Activated T-cell treated with anti-CD3 and anti-CD28 coated beads for 24 hours (primary cell): ENCODE data around the gene LCN2.
"Not testable (repeated sequence)": the region's sequence is repeated elsewhere in the genome, so short reads cannot be mapped to it uniquely, and the experiment has no call there.

Source experiments
- DNase-seq: peaks from one replicate; pipeline ENCODE4 v3.0.0-alpha.2; 2020; ENCODE audit warnings: low read depth

LCN2 gene

DNA sequence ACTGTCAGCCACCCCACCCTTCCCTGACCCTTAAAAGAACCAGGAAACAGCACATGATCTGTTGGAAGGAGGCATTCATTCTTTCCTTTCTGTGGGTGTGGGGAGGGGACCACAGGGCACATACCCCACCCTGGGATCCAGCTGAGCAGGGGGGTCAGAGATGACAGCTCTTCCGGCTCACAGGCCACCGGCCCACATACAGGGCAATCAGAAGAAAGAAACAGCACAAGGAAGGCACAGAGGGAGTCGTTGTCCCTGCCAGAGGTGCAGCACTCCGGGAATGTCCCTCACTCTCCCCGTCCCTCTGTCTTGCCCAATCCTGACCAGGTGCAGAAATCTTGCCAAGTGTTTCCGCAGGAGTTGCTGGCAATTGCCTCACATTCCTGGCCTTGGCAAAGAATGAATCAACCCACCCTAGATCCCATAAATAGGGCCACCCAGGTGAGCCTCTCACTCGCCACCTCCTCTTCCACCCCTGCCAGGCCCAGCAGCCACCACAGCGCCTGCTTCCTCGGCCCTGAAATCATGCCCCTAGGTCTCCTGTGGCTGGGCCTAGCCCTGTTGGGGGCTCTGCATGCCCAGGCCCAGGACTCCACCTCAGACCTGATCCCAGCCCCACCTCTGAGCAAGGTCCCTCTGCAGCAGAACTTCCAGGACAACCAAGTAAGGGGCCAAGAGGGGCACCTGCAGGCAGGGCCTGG lies at the start of gene LCN2:
TSS of gene LCN2 (plus strand) at position 453 of the 701 bp plus-strand sequence. CDS start at position 526, 73 bp downstream.
- DNase-seq, result no peak

DNA sequence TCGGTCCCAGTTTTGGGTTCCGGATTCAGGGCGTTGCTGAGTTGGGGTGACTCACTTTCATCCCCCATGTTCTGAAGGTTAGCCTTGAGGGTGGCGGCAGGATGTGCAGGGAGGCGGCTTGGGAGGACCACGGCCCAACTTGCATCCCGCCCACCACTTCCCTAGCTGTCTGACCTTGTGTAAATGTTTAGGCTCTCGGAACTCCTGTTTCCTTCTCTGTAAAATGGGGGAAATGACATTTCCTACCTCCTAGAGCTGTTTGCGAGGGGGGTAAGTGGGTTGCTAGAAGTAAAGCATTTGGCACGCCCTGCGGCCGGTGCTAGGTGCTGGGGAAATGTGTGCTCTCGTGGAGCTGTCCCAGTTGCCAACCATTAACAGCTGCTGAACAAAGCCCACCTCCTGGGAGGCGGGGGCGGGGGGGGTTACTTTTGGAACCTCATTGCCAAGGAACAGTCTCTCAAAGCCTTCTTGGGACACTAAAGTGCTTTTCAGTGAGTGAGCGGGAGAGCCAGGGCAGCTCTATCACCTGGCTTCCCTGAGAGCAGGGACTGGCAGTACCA lies 49.2 kb upstream of the LCN2 start:
- no peak for DNase-seq

DNA sequence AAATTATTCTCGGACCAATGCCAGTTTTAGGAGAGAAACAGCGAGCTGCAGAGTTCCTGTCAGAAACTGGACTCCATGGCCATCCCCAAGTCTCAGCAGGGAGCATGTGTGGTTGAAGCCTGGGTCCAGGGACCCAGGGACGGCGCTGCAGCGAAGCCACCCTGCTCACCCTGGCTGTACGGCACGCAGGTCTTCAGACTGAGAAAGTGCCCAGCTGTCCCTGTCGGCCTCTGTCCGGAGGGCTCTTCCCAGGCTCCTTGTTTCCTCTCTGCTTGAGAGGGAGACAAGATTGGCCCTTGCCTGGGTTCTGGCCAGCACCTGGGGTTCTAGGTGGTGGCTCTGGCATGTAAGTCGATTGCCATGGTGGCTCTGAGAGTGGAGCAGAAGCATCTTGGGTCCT lies 48.7 kb upstream of the LCN2 start:
- no peak for DNase-seq

DNA sequence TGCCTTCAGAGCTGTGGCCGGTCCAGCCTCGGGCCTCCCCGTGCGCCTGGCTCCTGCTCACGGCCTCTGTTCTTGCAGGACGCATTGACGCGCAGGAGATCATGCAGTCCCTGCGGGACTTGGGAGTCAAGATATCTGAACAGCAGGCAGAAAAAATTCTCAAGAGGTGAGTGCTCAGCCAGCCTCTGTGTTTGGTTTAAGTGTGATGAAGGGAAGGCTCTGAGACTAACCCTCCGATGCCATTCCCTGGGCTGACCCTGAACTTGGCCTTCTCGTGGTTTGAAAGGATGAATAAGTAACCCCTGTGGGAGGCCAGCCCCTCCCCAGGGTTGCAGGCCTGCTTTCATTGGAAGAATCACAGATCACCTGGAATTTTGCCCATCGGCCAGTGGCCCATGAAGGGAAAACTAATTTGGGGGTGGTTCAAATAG lies 48.0 kb upstream of the LCN2 start:
- DNase-seq, result no peak

DNA sequence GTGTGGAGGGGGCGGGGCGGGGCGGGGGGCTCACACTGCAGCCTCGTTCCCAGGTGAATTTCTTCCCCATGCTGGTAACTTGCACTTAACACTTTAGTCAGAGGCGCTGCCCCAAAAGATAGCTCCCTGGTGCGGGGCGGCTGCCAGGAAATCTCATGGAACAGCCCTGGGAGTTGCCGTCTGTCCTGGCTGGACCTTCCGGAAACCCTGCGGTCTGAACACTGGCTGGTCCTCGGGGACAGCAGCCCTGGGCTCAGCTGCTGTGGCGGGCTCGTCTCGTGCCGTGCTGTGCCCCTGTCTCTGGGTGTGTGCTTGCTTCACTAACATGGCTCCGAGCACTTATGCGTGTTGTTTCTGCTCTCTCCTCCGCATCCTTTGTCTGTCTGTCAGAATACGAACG lies 47.6 kb upstream of the LCN2 start:
- DNase-seq, result no peak

DNA sequence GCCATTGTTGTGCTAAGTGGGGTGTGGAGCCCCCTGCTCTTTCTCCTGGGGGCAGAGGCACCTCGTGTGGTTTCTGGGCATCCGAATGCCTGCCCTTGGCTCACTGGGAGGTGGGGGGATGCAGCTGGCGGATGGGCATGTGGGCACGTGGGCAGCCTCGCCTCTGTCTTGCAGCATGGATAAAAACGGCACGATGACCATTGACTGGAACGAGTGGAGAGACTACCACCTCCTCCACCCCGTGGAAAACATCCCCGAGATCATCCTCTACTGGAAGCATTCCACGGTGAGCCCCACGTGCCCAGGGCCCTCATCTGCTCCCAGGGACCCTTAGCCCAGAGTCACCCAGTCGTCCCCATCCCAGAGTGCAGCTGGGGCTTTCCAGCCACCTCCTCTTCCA lies 47.1 kb upstream of the LCN2 start:
- no peak for DNase-seq

DNA sequence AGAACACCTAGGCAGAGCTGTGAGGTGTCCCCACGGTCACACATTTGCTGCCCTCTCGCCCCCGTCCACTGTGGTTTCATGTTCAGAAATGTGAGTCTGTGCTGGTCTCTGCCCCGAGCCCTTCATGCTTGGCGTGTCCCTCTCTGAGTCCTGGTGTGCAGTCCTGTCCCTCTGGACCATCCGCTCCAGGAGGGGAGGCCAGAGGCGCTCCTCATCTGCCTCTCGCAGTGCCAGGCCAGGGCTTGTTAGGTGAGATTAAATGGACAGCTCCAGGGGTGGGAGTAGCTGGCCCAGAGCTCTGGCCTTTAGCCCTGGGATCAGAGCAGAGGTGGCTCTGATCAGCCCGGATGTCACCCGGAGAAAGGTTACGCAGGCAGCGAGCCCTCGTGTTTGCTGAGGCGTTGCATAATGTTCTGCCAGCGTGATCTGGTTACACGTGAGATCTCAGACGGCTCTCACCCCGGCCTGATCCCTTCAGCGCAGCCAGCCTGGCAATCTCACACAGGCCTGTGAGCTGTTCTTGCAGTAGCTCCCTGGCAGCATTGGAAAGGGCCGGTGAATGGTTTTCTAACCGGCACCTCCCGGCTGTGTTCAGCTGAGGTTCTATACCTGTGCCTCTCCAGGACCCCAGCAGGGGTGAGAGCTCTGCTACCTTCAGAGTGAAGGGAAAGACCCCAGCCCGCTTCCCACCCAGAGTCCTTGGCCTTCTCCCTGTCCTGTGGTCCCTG lies 46.2 kb upstream of the LCN2 start:
- DNase-seq, result no peak

DNA sequence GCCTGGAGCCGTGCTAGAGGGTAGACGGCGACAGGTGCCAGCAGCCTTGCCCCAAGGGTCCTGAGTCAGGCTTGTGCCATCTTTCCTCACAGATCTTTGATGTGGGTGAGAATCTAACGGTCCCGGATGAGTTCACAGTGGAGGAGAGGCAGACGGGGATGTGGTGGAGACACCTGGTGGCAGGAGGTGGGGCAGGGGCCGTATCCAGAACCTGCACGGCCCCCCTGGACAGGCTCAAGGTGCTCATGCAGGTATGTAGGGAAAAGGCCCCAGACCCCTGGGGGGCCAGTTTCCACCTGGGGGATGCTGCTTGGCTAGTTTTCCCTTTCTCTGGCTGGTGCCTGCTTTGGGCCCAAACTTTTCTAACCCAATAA lies 45.7 kb upstream of the LCN2 start:
- DNase-seq, result no peak

DNA sequence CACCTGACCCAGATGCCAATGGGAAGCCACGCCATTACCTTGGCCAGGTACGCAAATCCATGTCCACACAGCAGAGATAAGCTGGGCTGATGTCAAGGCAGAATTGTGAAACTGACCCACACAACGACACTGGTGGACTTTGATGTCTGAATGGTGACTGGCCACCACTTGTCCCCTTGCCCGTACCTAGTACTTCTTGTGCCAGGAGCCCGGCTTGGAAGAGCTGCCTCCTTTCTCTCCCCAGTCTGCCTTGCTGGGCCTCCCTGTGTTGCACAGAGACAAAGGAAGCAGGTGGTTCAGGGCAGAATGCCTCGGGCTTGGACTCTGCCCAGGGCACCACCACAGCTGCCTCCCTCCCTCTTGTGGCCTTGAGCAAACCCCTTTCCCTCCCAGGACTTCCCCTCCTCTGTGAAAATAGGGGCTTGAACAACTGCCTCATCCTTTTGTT lies 45.1 kb upstream of the LCN2 start:
- DNase-seq, result no peak

DNA sequence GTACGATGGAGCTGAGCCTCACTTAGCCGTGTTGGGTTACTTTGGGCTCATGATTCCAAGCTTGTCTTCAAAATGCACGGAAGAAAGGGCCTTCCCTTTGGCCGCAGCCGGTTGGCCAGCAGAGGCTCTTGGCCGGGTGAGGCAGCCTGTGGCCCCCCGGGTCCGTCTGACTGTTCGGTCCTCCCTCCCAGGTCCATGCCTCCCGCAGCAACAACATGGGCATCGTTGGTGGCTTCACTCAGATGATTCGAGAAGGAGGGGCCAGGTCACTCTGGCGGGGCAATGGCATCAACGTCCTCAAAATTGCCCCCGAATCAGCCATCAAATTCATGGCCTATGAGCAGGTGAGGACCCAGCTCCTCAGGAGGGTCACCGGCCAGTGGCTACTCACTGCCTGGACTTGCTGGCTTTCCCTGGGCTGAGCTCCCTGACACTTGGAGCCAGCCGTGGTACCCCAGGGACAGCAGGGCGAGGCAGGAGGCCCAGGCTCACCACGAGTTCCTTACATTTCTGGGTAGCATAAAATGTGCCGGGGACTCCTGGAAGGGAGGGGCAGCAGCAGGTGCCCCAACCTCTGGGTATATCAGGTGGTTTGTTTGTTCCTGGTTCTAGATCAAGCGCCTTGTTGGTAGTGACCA lies 43.6 kb upstream of the LCN2 start:
- DNase-seq, result no peak

DNA sequence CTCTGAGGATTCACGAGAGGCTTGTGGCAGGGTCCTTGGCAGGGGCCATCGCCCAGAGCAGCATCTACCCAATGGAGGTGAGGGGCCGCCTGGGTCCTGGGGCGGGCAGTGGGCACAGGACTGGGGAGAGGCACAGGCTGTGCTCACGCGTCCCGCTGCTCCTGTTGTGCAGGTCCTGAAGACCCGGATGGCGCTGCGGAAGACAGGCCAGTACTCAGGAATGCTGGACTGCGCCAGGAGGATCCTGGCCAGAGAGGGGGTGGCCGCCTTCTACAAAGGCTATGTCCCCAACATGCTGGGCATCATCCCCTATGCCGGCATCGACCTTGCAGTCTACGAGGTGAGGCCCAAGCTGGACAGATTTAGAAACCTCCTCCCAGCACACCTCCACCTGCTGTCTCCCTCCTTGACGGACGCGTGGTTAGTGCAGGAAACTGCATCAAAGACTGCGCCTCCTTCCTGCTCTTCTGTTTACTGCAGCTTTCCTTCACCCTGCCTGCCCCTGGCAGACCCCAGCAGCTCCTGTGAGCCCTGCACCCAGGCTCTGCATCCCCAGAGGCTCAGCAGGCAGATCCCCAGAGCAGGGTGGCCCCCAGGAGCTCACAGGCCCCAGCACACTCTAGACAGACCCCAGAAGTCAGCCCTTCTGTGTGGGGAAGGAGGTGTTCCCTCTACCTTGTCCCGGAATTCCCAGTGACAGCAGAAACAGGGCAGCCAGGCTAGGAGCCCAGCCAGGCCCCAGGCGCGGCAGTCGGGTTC lies 42.9 kb upstream of the LCN2 start:
- DNase-seq, result no peak

DNA sequence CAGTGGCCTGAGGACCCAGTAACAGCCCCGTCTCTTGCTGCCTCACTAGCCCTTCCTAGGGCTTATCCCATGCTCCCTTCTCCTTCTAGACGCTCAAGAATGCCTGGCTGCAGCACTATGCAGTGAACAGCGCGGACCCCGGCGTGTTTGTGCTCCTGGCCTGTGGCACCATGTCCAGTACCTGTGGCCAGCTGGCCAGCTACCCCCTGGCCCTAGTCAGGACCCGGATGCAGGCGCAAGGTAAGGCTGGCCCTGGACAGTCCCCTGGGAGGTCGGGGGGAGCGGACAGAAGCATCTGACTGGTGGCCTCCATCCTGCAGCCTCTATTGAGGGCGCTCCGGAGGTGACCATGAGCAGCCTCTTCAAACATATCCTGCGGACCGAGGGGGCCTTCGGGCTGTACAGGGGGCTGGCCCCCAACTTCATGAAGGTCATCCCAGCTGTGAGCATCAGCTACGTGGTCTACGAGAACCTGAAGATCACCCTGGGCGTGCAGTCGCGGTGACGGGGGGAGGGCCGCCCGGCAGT lies 42.2 kb upstream of the LCN2 start:
- DNase-seq, result no peak

DNA sequence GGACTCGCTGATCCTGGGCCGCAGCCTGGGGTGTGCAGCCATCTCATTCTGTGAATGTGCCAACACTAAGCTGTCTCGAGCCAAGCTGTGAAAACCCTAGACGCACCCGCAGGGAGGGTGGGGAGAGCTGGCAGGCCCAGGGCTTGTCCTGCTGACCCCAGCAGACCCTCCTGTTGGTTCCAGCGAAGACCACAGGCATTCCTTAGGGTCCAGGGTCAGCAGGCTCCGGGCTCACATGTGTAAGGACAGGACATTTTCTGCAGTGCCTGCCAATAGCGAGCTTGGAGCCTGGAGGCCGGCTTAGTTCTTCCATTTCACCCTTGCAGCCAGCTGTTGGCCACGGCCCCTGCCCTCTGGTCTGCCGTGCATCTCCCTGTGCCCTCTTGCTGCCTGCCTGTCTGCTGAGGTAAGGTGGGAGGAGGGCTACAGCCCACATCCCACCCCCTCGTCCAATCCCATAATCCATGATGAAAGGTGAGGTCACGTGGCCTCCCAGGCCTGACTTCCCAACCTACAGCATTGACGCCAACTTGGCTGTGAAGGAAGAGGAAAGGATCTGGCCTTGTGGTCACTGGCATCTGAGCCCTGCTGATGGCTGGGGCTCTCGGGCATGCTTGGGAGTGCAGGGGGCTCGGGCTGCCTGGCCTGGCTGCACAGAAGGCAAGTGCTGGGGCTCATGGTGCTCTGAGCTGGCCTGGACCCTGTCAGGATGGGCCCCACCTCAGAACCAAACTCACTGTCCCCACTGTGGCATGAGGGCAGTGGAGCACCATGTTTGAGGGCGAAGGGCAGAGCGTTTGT lies 41.6 kb upstream of the LCN2 start:
- no peak for DNase-seq

DNA sequence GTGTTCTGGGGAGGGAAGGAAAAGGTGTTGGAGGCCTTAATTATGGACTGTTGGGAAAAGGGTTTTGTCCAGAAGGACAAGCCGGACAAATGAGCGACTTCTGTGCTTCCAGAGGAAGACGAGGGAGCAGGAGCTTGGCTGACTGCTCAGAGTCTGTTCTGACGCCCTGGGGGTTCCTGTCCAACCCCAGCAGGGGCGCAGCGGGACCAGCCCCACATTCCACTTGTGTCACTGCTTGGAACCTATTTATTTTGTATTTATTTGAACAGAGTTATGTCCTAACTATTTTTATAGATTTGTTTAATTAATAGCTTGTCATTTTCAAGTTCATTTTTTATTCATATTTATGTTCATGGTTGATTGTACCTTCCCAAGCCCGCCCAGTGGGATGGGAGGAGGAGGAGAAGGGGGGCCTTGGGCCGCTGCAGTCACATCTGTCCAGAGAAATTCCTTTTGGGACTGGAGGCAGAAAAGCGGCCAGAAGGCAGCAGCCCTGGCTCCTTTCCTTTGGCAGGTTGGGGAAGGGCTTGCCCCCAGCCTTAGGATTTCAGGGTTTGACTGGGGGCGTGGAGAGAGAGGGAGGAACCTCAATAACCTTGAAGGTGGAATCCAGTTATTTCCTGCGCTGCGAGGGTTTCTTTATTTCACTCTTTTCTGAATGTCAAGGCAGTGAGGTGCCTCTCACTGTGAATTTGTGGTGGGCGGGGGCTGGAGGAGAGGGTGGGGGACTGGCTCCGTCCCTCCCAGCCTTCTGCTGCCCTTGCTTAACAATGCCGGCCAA lies 40.8 kb upstream of the LCN2 start:
- DNase-seq, result no peak

DNA sequence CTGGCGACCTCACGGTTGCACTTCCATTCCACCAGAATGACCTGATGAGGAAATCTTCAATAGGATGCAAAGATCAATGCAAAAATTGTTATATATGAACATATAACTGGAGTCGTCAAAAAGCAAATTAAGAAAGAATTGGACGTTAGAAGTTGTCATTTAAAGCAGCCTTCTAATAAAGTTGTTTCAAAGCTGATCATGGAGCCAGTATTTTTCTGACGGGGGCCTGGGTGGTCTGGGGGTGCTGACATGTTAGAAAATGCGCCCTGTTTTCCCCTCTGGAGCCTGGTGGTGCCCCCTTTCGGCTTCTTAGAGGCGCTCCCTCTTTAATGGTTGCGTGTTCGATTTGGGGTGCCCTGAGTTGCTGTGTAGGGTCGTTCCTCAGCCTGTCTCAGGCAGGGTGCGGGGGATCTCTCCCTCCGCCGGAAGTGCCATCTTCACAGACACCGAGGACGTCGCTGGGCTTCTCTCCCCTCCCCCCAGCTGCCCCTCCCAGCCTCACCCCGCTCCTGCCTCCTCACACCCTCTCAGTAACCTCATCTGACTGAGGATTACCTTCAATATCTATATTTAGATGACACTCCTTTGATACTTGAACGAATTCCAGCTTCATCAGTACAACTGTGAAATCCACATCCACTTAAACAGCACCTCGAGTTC lies 40.1 kb upstream of the LCN2 start:
- no peak for DNase-seq

DNA sequence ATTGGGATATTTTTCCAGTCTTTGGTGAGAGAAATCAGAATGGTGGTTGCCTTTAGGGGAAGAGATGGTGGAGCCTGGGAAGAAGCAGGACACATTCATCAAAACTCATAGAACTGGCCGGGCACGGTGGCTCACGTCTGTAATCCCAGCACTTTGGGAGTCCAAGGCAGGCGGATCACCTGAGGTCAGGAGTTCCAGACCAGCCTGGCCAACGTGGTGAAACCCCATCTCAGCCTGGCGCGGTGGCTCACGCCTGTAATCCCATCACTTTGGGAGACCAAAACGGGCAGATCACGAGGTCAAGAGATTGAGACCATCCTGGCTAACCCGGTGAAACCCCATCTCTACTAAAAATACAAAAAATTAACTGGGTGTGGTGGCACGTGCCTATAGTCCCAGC lies 37.5 kb upstream of the LCN2 start:
- DNase-seq, result not testable (repeated sequence)

DNA sequence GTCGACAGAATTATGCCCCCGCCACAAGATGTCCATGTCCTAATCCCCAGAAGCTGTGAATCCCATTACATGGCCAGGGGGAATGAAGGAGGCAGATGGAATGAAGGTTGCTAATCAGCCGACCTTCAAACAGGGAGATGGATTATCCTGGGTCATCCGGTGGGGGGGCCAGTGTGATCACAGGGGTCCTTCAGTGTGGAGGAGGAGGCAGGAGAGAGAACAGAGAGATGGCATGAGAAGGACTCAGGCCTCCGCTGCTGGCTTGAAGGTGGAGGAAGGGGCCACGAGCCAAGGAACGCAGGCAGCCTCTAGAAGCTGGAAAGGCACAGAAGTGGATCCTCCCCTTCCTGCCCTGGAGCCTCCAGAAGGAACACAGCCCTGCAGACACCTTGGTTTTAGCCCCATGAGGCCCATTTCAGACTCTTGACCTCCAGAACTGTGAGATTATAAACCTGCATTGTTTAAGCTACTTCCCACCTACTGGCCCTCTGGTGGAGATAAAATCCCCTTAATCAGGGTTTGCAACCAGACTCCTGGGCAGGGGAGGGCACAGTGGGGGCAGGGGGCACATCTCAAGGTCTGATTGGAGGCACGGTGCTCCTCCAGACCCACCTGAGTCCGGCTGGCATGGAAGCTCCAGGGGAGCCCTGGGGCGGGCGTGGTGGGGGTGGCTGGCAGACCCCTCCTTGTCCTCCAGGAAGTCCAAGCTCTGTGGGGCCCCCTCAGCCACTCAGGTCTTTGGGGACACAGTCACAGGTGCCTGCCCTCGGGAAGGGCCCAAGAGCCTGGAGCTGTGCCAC lies 35.5 kb upstream of the LCN2 start:
- DNase-seq, result no peak

DNA sequence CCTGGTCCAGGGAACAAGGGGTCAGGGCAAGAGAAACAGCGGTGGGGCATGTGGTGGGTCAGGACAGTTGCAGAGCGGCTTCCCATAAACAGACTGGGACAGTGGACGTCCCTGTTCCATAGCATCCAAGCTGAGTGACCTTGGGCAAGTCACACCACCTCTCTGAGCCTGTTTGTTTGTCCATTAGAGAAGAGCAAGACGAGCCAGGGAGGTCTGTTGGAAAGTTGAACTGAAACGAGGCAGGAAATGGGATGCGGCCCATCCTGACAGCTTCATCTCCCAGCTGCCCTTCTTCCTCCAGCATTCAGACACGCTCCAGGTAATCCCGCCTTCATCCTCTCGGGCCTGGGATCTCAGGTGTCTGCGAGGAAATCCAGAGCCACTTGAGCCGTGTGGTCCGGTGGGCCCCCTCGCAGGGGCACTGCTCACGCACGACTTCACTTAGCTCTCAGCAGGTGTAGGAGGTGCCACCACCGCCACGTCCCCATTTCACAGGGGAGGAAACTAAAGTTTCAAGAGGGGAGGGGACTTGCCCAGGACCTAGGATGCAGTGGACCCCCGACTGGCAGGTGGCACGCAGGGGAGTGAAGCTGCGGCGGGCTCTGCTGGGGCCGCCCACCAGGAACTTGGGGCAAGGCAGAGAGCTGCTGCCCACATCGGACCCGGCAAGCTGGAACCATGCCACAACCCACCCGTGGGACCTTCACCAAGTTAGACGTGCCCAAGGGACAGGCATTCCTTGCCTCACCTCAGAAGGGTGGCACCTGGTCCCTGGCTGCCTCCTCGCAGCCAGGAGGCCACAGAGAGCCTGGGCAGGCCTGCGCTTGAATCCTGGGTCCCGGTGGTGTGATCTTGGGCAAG lies 34.7 kb upstream of the LCN2 start:
- DNase-seq, result no peak
